AG08395 (cell line): Measurements from ENCODE around the gene GLRA1.
"Not testable (repeated sequence)": the region's sequence is repeated elsewhere in the genome, so short reads cannot be mapped to it uniquely, and the experiment has no call there.

ENCODE experiments used
- DNase-seq: peaks from one replicate; pipeline ENCODE4 v3.0.0; 2012; ENCODE audit warnings: mixed read lengths, low spot score

Gene GLRA1

GRCh38 chr5:151913425-151913824 is 11.2 kb downstream of the GLRA1 start:
- no peak for DNase-seq

GRCh38 chr5:151912360-151912759 is 12.3 kb downstream of the GLRA1 start:
- no peak for DNase-seq

GRCh38 chr5:151911011-151911410 is 13.6 kb downstream of the GLRA1 start:
- DNase-seq, result no peak

GRCh38 chr5:151909628-151910027 is 15.0 kb downstream of the GLRA1 start:
- no peak for DNase-seq

GRCh38 chr5:151906246-151906645 is 18.4 kb downstream of the GLRA1 start:
- no peak for DNase-seq

GRCh38 chr5:151905557-151905961 is 19.1 kb downstream of the GLRA1 start:
- no peak for DNase-seq

GRCh38 chr5:151904909-151905308 is 19.7 kb downstream of the GLRA1 start:
- DNase-seq, result no peak

- DNase-seq, result no peak
Observed at GRCh38 chr5:151904127-151904526, 20.5 kb downstream of the GLRA1 start.

GRCh38 chr5:151903243-151903653 is 21.4 kb downstream of the GLRA1 start:
- DNase-seq, result no peak

- DNase-seq, result no peak
Observed at GRCh38 chr5:151902215-151902614, 22.4 kb downstream of the GLRA1 start.

GRCh38 chr5:151901611-151902010 is 23.0 kb downstream of the GLRA1 start:
- no peak for DNase-seq

- no peak for DNase-seq
Observed at GRCh38 chr5:151900891-151901290, 23.8 kb downstream of the GLRA1 start.

GRCh38 chr5:151899399-151899798 is 25.3 kb downstream of the GLRA1 start:
- no peak for DNase-seq

GRCh38 chr5:151897896-151898295 is 26.8 kb downstream of the GLRA1 start:
- DNase-seq, result no peak

- no peak for DNase-seq
Observed at GRCh38 chr5:151897020-151897552, 27.6 kb downstream of the GLRA1 start.

GRCh38 chr5:151896031-151896691 is 28.5 kb downstream of the GLRA1 start:
- peak; percentile 38 for DNase-seq

GRCh38 chr5:151895660-151896030 is 29.0 kb downstream of the GLRA1 start:
- no peak for DNase-seq

GRCh38 chr5:151893485-151893884 is 31.2 kb downstream of the GLRA1 start:
- not testable (repeated sequence) for DNase-seq

- no peak for DNase-seq
Observed at GRCh38 chr5:151892393-151892792, 32.3 kb downstream of the GLRA1 start.

- no peak for DNase-seq
Observed at GRCh38 chr5:151890299-151890698, 34.4 kb downstream of the GLRA1 start.

GRCh38 chr5:151889614-151890013 is 35.0 kb downstream of the GLRA1 start:
- no peak for DNase-seq

- DNase-seq, result no peak
Observed at GRCh38 chr5:151886546-151887275, 37.9 kb downstream of the GLRA1 start.

- DNase-seq, result no peak
Observed at GRCh38 chr5:151885138-151885908, 39.3 kb downstream of the GLRA1 start.
